Renal cortex interstitium (tissue), 11 donors: ENCODE results near the gene DEPDC1B. TPM values are rescaled to one million over a fixed set of nuclear protein-coding genes. Genes with fewer than 3 reads are reported as not detected.

Source experiments
- DNase-seq, 11 donors: peaks; one replicate each; pipeline ENCODE4 v3.0.0-alpha.2; 2013; ENCODE audit warnings: low read depth in 9 of 11, low spot score in 4 of 11; ENCODE audit errors: extremely low read depth in 1 of 11
- polyA plus RNA-seq, 3 donors: library from polyadenylated mRNA; unstranded; fragments of 120-200 nt; gene quantifications; one replicate each; pipeline ENCODE4 v1.2.1, GENCODE V29; 2013; ENCODE audit not compliant: insufficient read length in 3 of 3

The DEPDC1B gene
- polyA plus RNA-seq, 3 donors = 25.6 to 32.0 (median 26.9) TPM

GRCh38 chr5:60551250-60551649 lies 148.7 kb downstream of the DEPDC1B start:
- no peak for DNase-seq

GRCh38 chr5:60550311-60550710 lies 149.7 kb downstream of the DEPDC1B start:
- DNase-seq = no peak

GRCh38 chr5:60549841-60550240 lies 150.1 kb downstream of the DEPDC1B start:
- DNase-seq = no peak

Other genes starting within 250 kb of the DEPDC1B start
- gene ELOVL7, start 144.1 kb upstream of the DEPDC1B start, polyA plus RNA-seq = 10 to 100 TPM; 12.2 to 20.5 (median 17.6) TPM
- gene ERCC8, start 244.9 kb upstream of the DEPDC1B start, polyA plus RNA-seq = 10 to 100 TPM; 21.9 to 26.5 (median 22.3) TPM
- 10 to 100 TPM; 26.5 to 31.2 (median 30.5) TPM for gene NDUFAF2, start 245.0 kb upstream of the DEPDC1B start, polyA plus RNA-seq